IMR-90 (cell line): ENCODE data around the gene TIMM29. TPM values are rescaled to one million over a fixed set of nuclear protein-coding genes. Genes with fewer than 3 reads are reported as not detected.

Source experiments
- ATAC-seq: fragments of 200-7000 bp; cut with Tn5 transposase; 2 replicates; pipeline ENCODE4 v1.9.1; 2020; ENCODE audit warnings: low read depth, mild to moderate bottlenecking, moderate library complexity
- BruUV-seq: library from RNA; stranded (reverse); fragments of 400-500 nt; replicated peaks from 2 replicates; lab custom pipeline; 2021; lab: Mats Ljungman, UMichigan
- CTCF ChIA-PET: fragments of 300-600 bp; formaldehyde crosslinking; extraction: SDS; loops from one replicate; lab custom pipeline; 2021; ENCODE audit warnings: antibody characterized with exemption; lab: Yijun Ruan, JAX
- POLR2A ChIA-PET: fragments of 300-600 bp; sonication (Branson Sonifier 250); formaldehyde crosslinking; loops from one replicate; lab custom pipeline; 2022; ENCODE audit warnings: antibody characterized with exemption; ENCODE audit not compliant: unreplicated experiment; lab: Charles Lee
- DNase-seq: peaks from one replicate; pipeline ENCODE4 v3.0.0; 2013
- H2AFZ ChIP-seq: replicated peaks from 2 replicates; pipeline ENCODE3; 2013; ENCODE audit warnings: low read length, mild to moderate bottlenecking; ENCODE audit not compliant: poor library complexity
- H2AK5ac ChIP-seq: 2 replicates; pipeline ENCODE4 v1.6.1; 2013; ENCODE audit warnings: low read depth, low read length, inconsistent platforms
- H2AK9ac ChIP-seq: replicated peaks from 2 replicates; pipeline ENCODE3; 2013; ENCODE audit warnings: mild to moderate bottlenecking, low read depth, low read length, moderate library complexity; ENCODE audit not compliant: poor library complexity
- H2BK120ac ChIP-seq: 2 replicates; pipeline ENCODE4 v1.6.1; 2013; ENCODE audit warnings: low read depth, low read length, inconsistent platforms
- H2BK15ac ChIP-seq: 3 replicates; pipeline ENCODE4 v1.6.1; 2013; ENCODE audit warnings: low read depth, low read length, inconsistent platforms
- H2BK20ac ChIP-seq: 2 replicates; pipeline ENCODE4 v1.6.1; 2013; ENCODE audit warnings: low read depth, mild to moderate bottlenecking, inconsistent platforms, low read length, moderate library complexity
- H2BK5ac ChIP-seq: 2 replicates; pipeline ENCODE4 v1.6.1; 2013; ENCODE audit warnings: mild to moderate bottlenecking, low read depth, low read length, inconsistent platforms; ENCODE audit not compliant: poor library complexity, severe bottlenecking
- H3K14ac ChIP-seq: replicated peaks from 2 replicates; pipeline ENCODE4 v1.6.1; 2013; ENCODE audit warnings: low read depth, low read length, inconsistent platforms
- H3K18ac ChIP-seq: 2 replicates; pipeline ENCODE4 v1.6.1; 2013; ENCODE audit warnings: low read depth, low read length, control low read depth
- H3K23ac ChIP-seq: 2 replicates; pipeline ENCODE4 v1.6.1; 2013; ENCODE audit warnings: low read depth, low read length, inconsistent platforms
- H3K27ac ChIP-seq: 2 replicates; pipeline ENCODE4 v1.5.1; 2013; ENCODE audit warnings: mild to moderate bottlenecking, control low read depth, low read length; ENCODE audit not compliant: insufficient read depth
- H3K27me3 ChIP-seq: 2 replicates; pipeline ENCODE4 v1.6.1; 2013; ENCODE audit warnings: low read length; ENCODE audit not compliant: control insufficient read depth, insufficient read depth
- H3K36me3 ChIP-seq: 2 replicates; pipeline ENCODE4 v1.6.1; 2013; ENCODE audit warnings: low read length, mixed read lengths; ENCODE audit not compliant: control insufficient read depth, insufficient read depth
- H3K4ac ChIP-seq: 2 replicates; pipeline ENCODE4 v1.6.1; 2013; ENCODE audit warnings: low read depth, low read length, inconsistent platforms
- H3K4me1 ChIP-seq: 2 replicates; pipeline ENCODE4 v1.6.1; 2013; ENCODE audit warnings: low read length, mixed read lengths; ENCODE audit not compliant: control insufficient read depth, insufficient read depth
- H3K4me2 ChIP-seq: 2 replicates; pipeline ENCODE4 v1.6.1; 2013; ENCODE audit warnings: low read depth, mild to moderate bottlenecking, control low read depth, low read length, moderate library complexity
- H3K4me3 ChIP-seq: 2 replicates; pipeline ENCODE4 v1.5.1; 2013; ENCODE audit warnings: low read depth, mild to moderate bottlenecking, control low read depth, low read length, moderate library complexity; ENCODE audit not compliant: insufficient read depth
- H3K56ac ChIP-seq: 2 replicates; pipeline ENCODE4 v1.6.1; 2013; ENCODE audit warnings: low read length, inconsistent platforms; ENCODE audit not compliant: insufficient read depth; ENCODE audit errors: extremely low read depth
- H3K79me1 ChIP-seq, 2 experiments: 2 replicates each; pipeline ENCODE4 v1.6.1; 2013; ENCODE audit warnings: low read length in 2 of 2, inconsistent platforms in 1 of 2, low read depth in 1 of 2
- H3K9ac ChIP-seq: 2 replicates; pipeline ENCODE4 v1.6.1; 2013; ENCODE audit warnings: low read depth, low read length, control low read depth
- H3K9me1 ChIP-seq: 2 replicates; pipeline ENCODE4 v1.6.1; 2013; ENCODE audit warnings: low read length, inconsistent platforms; ENCODE audit not compliant: insufficient read depth
- H3K9me3 ChIP-seq: 2 replicates; pipeline ENCODE4 v1.6.1; 2013; ENCODE audit warnings: low read length; ENCODE audit not compliant: control insufficient read depth, insufficient read depth
- H4K20me1 ChIP-seq: 2 replicates; pipeline ENCODE4 v1.6.1; 2013; ENCODE audit warnings: low read length, inconsistent platforms; ENCODE audit not compliant: insufficient read depth
- H4K5ac ChIP-seq: 2 replicates; pipeline ENCODE4 v1.6.1; 2013; ENCODE audit warnings: mild to moderate bottlenecking, low read depth, low read length, control low read depth
- H4K8ac ChIP-seq, 2 experiments: 2 replicates each; pipeline ENCODE4 v1.6.1; 2013; ENCODE audit warnings: low read depth in 2 of 2, low read length in 2 of 2, control low read depth in 1 of 2, inconsistent platforms in 1 of 2
- H4K91ac ChIP-seq: 2 replicates; pipeline ENCODE4 v1.6.1; 2013; ENCODE audit warnings: low read depth, low read length, inconsistent platforms; ENCODE audit not compliant: insufficient read depth
- BHLHE40 ChIP-seq: fragments of 150-350 bp; IDR thresholded peaks from 2 replicates; pipeline ENCODE4 v1.6.1; 2016; ENCODE audit warnings: mild to moderate bottlenecking, low read depth, low read length
- CEBPB ChIP-seq: IDR thresholded peaks from 2 replicates; pipeline ENCODE4 v1.6.1; 2012; ENCODE audit warnings: low read depth, low read length, improper control_type of control experiment
- CHD1 ChIP-seq: IDR thresholded peaks from 2 replicates; pipeline ENCODE4 v1.6.1; 2012; ENCODE audit warnings: low read depth, low read length, improper control_type of control experiment
- CTCF ChIP-seq: conservative IDR thresholded peaks from 2 replicates; pipeline ENCODE4 v1.5.1; 2012; ENCODE audit warnings: mild to moderate bottlenecking, low read depth, low read length, improper control_type of control experiment
- ELK1 ChIP-seq: fragments of 150-350 bp; IDR thresholded peaks from 2 replicates; pipeline ENCODE4 v1.6.1; 2016; ENCODE audit warnings: low read depth, mild to moderate bottlenecking, low read length, moderate library complexity, borderline replicate concordance
- FOS ChIP-seq: fragments of 150-350 bp; IDR thresholded peaks from 2 replicates; pipeline ENCODE4 v1.6.1; 2016; ENCODE audit warnings: low read depth, low read length
- MAFK ChIP-seq: IDR thresholded peaks from 2 replicates; pipeline ENCODE4 v1.6.1; 2012; ENCODE audit warnings: low read depth, low read length, improper control_type of control experiment
- MAZ ChIP-seq: IDR thresholded peaks from 2 replicates; pipeline ENCODE4 v1.6.1; 2012; ENCODE audit warnings: low read depth, mild to moderate bottlenecking, low read length, improper control_type of control experiment, moderate library complexity, borderline replicate concordance
- MXI1 ChIP-seq: IDR thresholded peaks from 2 replicates; pipeline ENCODE4 v1.6.1; 2012; ENCODE audit warnings: low read depth, mild to moderate bottlenecking, low read length, moderate library complexity, borderline replicate concordance
- NFE2L2 ChIP-seq: fragments of 150-350 bp; IDR thresholded peaks from 2 replicates; pipeline ENCODE4 v1.6.1; 2016; ENCODE audit warnings: low read depth, mild to moderate bottlenecking, low read length
- POLR2A ChIP-seq: IDR thresholded peaks from 2 replicates; pipeline ENCODE4 v1.6.1; 2012; ENCODE audit warnings: mild to moderate bottlenecking, low read depth, low read length
- RAD21 ChIP-seq: IDR thresholded peaks from 2 replicates; pipeline ENCODE4 v1.6.1; 2012; ENCODE audit warnings: low read length, improper control_type of control experiment
- RCOR1 ChIP-seq: IDR thresholded peaks from 2 replicates; pipeline ENCODE4 v1.6.1; 2012; ENCODE audit warnings: mild to moderate bottlenecking, low read length, improper control_type of control experiment; ENCODE audit not compliant: insufficient replicate concordance
- RFX5 ChIP-seq: IDR thresholded peaks from 2 replicates; pipeline ENCODE4 v1.8.0; 2012; ENCODE audit warnings: low read depth, mild to moderate bottlenecking, low read length, moderate library complexity
- SMC3 ChIP-seq: fragments of 150-350 bp; IDR thresholded peaks from 2 replicates; pipeline ENCODE4 v1.6.1; 2016; ENCODE audit warnings: low read depth, mild to moderate bottlenecking, antibody characterized with exemption, low read length, moderate library complexity
- USF2 ChIP-seq: fragments of 150-350 bp; IDR thresholded peaks from 2 replicates; pipeline ENCODE4 v1.6.1; 2017; ENCODE audit warnings: mild to moderate bottlenecking, antibody characterized with exemption, low read length, low read depth
- WGBS, 2 experiments: methylation state at CpG; one replicate each; pipeline versions ENCODE4 v1.1.5 to v1.1.7; 2013; ENCODE audit warnings: missing lambda C conversion rate in 2 of 2; ENCODE audit not compliant: insufficient read length in 1 of 2; ENCODE audit errors: extremely low coverage in 2 of 2; 5-methylcytosine and 5-hydroxymethylcytosine counted together
- dilution Hi-C: fragments of 300-500 bp; cut with HindIII; formaldehyde crosslinking; loops from one replicate; pipeline ENCODE4 v1.14.3; 2018; ENCODE audit warnings: low sequenced_read_pairs; ENCODE audit not compliant: unreplicated experiment
- in situ Hi-C: fragments of 300-500 bp; cut with MboI; formaldehyde crosslinking; loops from 3 replicates; pipeline ENCODE4 v1.14.3; 2019; ENCODE audit warnings: low sequenced_read_pairs, inconsistent platforms, mixed read lengths
- intact Hi-C: fragments of 100-400 bp; cut with micrococcal nuclease; formaldehyde crosslinking; loops from 2 replicates; pipeline ENCODE4 v1.10.0; 2022
- polyA plus RNA-seq, 3 experiments: library from polyadenylated mRNA; depleted of rRNA; stranded (reverse); fragments of >200 nt; gene quantifications; 2 replicates each; pipeline ENCODE4 v1.2.3, GENCODE V29; 2012; ENCODE audit warnings: low replicate concordance in 1 of 3
- total RNA-seq: library from RNA; depleted of rRNA; stranded (reverse); fragments of >200 nt; gene quantifications from 2 replicates; pipeline ENCODE4 v1.2.3, GENCODE V29; 2012

The TIMM29 gene
- total and polyA plus RNA-seq, 2 of the 4 experiments (the other 2 are of a cell fraction), result 9.3 to 13.4 TPM

GRCh38 chr19:10895920-10896319, 32.7 kb upstream of the TIMM29 start:
- Histone ChIP-seq H3K36me3 (no peaks in the 10 kb centered on the region), H3K23ac (no peak overlapping the region), H2BK120ac (no peak overlapping the region), H3K56ac (no peak overlapping the region), H3K4ac (no peak overlapping the region), H3K9me3 (no peaks in the 10 kb centered on the region), H4K8ac (no peak overlapping the region), H3K18ac (no peak overlapping the region), H3K14ac (no peak overlapping the region), H4K91ac (no peak overlapping the region), H4K5ac (no peak overlapping the region), H3K4me1 (peaks cover 16% of the 10 kb centered on the region), H3K27me3 (no peaks in the 10 kb centered on the region), H4K20me1 (peaks cover 73% of the 10 kb centered on the region), H3K9me1 (peaks cover 28% of the 10 kb centered on the region), H3K79me1 (peaks cover 34 to 88% of the 10 kb centered on the region in 2 experiments), H3K4me2 (no peak overlapping the region), H3K27ac (no peak overlapping the region), H2AK9ac (peak overlapping the region; percentile 9), H2BK5ac (no peak overlapping the region), H2AFZ (peak overlapping the region; percentile 56), H3K4me3 (no peak overlapping the region), H2BK15ac (no peak overlapping the region), H2BK20ac (no peak overlapping the region), H3K9ac (no peak overlapping the region), H2AK5ac (no peak overlapping the region)
- TF ChIP-seq MXI1 (no peak), USF2 (no peak), RAD21 (no peak), RCOR1 (no peak), CEBPB (no peak), FOS (no peak), POLR2A (no peak), ELK1 (no peak), CTCF (no peak), NFE2L2 (no peak), BHLHE40 (no peak), CHD1 (no peak), MAFK (no peak), MAZ (no peak), RFX5 (no peak), SMC3 (no peak)
- ChIA-PET CTCF (no interaction called here), POLR2A (no interaction called here)
- no TSS peak for BruUV-seq
- in situ Hi-C loops (no loop called here), dilution Hi-C loops (no loop called here), intact Hi-C loops (no loop called here)
- DNase-seq (no peak), ATAC-seq (no peak; the same call in 1 of the 2 replicates)
- 43% methylated on average over 1 of the region's 12 CpGs; no CpG with 5 or more reads in 1 of the 2 experiments for WGBS, 2 experiments
